ENCODE data around the gene SERTM1.

Gene SERTM1

GRCh38 chr13:36728006-36728405, 54.2 kb downstream of the SERTM1 start:
- DNase-seq (ENCODE audit: low spot score) = no peak
- in situ Hi-C loops (cut with MboI; ENCODE audit: low sequenced_read_pairs, unreplicated experiment) = no loop called here
- TF ChIP-seq CTCF (IDR thresholded peaks at IDR 0.05; ENCODE audit: borderline replicate concordance, control extremely low read depth, extremely low read depth, insufficient read depth, missing control alignments) = no peak

- DNase-seq (ENCODE audit: low spot score) = peak; percentile 10
- in situ Hi-C loops (cut with MboI; ENCODE audit: low sequenced_read_pairs, unreplicated experiment) = no loop called here
- TF ChIP-seq CTCF (IDR thresholded peaks at IDR 0.05; ENCODE audit: borderline replicate concordance, control extremely low read depth, extremely low read depth, insufficient read depth, missing control alignments) = peak; percentile 20
These were observed 62.4 kb downstream of the SERTM1 start for GRCh38 chr13:36736119-36736726.

- no peak for DNase-seq (ENCODE audit: low spot score)
- no peak for TF ChIP-seq CTCF (IDR thresholded peaks at IDR 0.05; ENCODE audit: borderline replicate concordance, control extremely low read depth, extremely low read depth, insufficient read depth, missing control alignments)
- in situ Hi-C loops (cut with MboI; ENCODE audit: low sequenced_read_pairs, unreplicated experiment) = no loop called here
These were observed 63.8 kb downstream of the SERTM1 start for GRCh38 chr13:36737524-36738083.

GRCh38 chr13:36745436-36745835, 71.6 kb downstream of the SERTM1 start:
- in situ Hi-C loops (cut with MboI; ENCODE audit: low sequenced_read_pairs, unreplicated experiment) = no loop called here
- no peak for TF ChIP-seq CTCF (IDR thresholded peaks at IDR 0.05; ENCODE audit: borderline replicate concordance, control extremely low read depth, extremely low read depth, insufficient read depth, missing control alignments)
- DNase-seq (ENCODE audit: low spot score) = no peak

- DNase-seq (ENCODE audit: low spot score) = no peak
- in situ Hi-C loops (cut with MboI; ENCODE audit: low sequenced_read_pairs, unreplicated experiment) = no loop called here
- TF ChIP-seq CTCF (IDR thresholded peaks at IDR 0.05; ENCODE audit: borderline replicate concordance, control extremely low read depth, extremely low read depth, insufficient read depth, missing control alignments) = no peak
These were observed 72.2 kb downstream of the SERTM1 start for GRCh38 chr13:36746051-36746450.

Data from GM13976 (cell line).